GM12875 (cell line): ENCODE results near the gene SPATA32.

ENCODE experiments used
- H3K4me3 ChIP-seq: one replicate; pipeline ENCODE4 v1.5.1; 2011; ENCODE audit warnings: low read depth, low read length, control low read depth
- CTCF ChIP-seq: IDR thresholded peaks from 2 replicates; pipeline ENCODE4 v1.5.1; 2011; ENCODE audit warnings: low read depth, mild to moderate bottlenecking, control low read depth, inconsistent platforms, low read length, moderate library complexity, borderline replicate concordance; ENCODE audit not compliant: insufficient read depth

SPATA32 gene

GRCh38 chr17:45287526-45288500 lies 25.9 kb upstream of the SPATA32 start:
- TF ChIP-seq CTCF = no peak
- H3K4me3 ChIP-seq = no peak overlapping the region

- no peak overlapping the region for H3K4me3 ChIP-seq
- no peak for TF ChIP-seq CTCF
These were observed 24.4 kb upstream of the SPATA32 start for GRCh38 chr17:45286286-45286685.

GRCh38 chr17:45284176-45285140 lies 22.6 kb upstream of the SPATA32 start:
- H3K4me3 ChIP-seq = no peak overlapping the region
- peak; percentile 44; the same call in 1 of the 2 replicates for TF ChIP-seq CTCF

GRCh38 chr17:45283711-45284110 lies 21.8 kb upstream of the SPATA32 start:
- TF ChIP-seq CTCF = no peak
- H3K4me3 ChIP-seq = no peak overlapping the region

- TF ChIP-seq CTCF = no peak
These were observed 21.1 kb upstream of the SPATA32 start for GRCh38 chr17:45282683-45283644.

GRCh38 chr17:45279898-45280297 lies 18.0 kb upstream of the SPATA32 start:
- TF ChIP-seq CTCF = no peak
- no peak overlapping the region for H3K4me3 ChIP-seq

More at GRCh38 chr17:45282683-45283644, 21.1 kb upstream of the SPATA32 start:
- H3K4me3 ChIP-seq = no peak overlapping the region
